HUDEP-2 (cell line): Measurements from ENCODE around the gene SPATA6.
"Not testable (repeated sequence)": the region's sequence is repeated elsewhere in the genome, so short reads cannot be mapped to it uniquely, and the experiment has no call there.

Experiments used
- DNase-seq, 76 experiments: peaks; one replicate each; lab custom pipeline; 2025; ENCODE audit not compliant: unreplicated experiment in 76 of 76; lab: John Stamatoyannopoulos, UW

SPATA6 gene

DNA sequence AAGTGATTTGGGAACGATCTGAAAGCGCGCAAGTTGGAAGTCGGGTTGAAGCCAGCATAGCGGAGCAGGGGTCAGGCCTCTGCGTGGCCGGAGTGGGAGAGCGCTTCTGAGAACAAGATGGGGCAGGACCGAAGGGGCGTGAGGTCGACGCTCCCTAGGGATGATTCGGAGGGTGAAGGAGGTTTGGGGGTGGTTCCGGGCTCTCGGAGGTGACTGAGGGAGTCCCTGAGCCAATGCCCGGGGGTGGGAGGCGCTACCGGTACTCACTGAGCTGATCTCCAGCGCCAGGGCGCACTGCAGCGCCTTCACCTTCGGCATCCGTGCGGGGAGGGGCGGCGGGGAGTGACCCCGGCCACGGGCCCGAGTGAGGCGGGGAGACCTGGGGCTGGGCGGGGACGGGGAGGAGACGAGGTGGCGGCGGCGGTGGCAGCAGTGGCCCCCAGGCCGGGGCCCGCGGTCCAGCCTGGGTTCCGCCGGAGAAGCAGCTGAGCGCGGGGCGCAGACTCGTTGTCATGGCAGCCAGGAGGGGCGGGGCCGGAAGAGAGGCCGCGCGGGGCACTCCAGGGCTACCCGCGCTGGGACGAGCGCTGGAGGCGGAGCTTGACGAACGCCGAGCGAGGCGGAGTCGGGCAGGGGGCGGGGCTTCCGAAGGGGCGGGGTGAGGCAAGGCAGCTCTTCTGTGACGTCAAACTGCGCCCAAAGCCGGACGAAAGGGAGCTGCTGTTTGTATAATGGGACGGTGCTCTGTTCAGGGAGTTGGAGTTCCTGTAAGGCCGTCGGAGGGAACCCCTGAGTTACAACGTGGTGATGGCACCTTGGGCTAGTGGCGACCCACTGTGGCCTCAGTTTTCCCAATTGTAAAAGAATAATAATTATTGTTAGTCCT lies at the start of gene SPATA6:
SPATA6 (minus strand) TSS at position 514 of the 886 bp plus-strand sequence; CDS start at position 318, 196 bp downstream.
- peak in 72 of 76 experiments; percentile 4 to 94 (median 72) for DNase-seq

- not testable (repeated sequence) for DNase-seq
These were observed 47.9 kb upstream of the SPATA6 start for GRCh38 chr1:48519896-48520295.

DNA sequence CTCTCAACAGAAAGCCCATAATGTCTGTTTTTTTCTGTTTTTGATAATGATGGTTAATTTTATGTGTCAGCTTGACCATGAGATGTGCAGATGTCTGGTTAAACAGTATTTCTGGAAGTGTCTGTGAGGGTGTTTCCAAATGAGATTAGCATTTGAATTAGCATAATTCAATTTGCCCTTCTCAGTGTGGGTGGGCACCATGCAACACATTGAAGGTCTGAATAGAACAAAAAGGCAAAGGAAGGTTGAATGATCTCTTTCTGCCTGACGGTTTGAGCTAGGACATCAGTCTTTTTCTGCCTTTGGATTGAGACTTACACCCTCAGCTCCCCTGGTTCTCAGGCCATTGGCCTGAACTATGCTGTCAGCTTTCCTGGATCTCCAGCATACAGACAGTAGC lies 34.9 kb upstream of the SPATA6 start:
- DNase-seq, result no peak

GRCh38 chr1:48500541-48501450 lies 28.8 kb upstream of the SPATA6 start:
- no peak for DNase-seq

DNA sequence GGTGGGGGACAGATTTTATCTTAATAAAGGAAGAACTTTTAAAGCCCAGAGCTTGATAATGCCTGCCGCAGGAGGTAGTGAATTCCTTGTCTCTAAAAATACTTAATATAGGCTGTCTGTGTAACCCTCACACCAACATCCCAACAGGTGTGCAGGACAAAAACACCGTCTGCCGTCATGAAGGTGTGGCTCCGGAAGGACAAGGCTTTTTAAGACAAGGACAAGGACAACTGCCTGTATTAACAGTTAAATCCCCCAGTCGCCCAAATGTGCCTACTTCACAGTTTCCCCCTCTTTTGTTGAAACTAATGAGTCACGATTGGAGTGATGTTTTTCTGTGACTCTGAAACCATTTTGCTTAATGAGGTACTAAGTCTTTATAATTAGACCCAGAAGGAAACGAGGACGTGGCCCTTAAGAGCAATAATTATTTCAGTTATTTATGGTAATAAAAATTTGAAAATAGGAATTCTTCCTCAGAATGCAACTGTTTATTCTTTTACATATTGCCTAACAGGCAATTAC lies 27.3 kb upstream of the SPATA6 start:
- no peak for DNase-seq

- peak in 71 of 76 experiments; percentile 1 to 75 (median 45) for DNase-seq
These were observed 26.2 kb upstream of the SPATA6 start for GRCh38 chr1:48498096-48498791.

- no peak for DNase-seq
These were observed 23.9 kb upstream of the SPATA6 start for GRCh38 chr1:48495911-48496310.

GRCh38 chr1:48495166-48495565 lies 23.2 kb upstream of the SPATA6 start:
- no peak for DNase-seq

DNA sequence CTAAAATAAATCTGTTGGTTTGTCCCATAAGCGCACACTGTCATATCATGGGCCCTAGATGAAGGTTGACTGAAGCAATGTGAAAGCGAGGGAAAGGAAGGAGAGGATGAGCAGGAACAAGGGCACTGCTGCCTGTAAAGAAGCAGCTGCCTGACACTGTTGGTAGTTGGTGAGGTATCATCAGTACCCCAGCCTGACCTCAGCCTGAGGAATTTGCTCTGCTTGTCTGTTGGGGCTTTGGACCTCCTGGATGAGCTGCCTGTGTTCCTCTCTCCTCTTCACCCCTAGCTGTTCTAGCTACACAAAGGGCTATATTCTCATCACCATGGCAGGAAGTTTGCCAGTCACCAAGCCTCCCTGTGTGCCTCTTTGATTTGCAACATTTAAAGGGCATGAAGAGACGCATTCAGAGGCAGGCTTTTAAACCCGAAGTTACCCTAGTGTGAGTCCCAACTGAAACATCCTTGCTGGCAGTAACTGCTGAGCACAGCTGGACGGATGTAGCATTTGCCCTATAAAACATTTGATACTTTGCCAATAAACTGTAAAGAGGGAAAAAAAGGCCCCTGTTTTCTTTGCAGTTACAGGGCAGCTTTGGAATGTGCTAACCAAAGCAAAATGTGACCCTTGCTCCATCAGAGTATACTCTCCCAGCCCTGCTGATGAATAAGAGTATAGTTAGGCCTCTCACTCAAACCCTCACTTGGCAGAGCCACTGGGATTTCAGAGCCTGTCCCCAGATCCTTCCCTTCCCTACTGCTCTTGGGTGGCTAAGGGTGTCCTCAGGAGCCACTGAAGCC lies 22.2 kb upstream of the SPATA6 start:
- DNase-seq, result no peak

DNA sequence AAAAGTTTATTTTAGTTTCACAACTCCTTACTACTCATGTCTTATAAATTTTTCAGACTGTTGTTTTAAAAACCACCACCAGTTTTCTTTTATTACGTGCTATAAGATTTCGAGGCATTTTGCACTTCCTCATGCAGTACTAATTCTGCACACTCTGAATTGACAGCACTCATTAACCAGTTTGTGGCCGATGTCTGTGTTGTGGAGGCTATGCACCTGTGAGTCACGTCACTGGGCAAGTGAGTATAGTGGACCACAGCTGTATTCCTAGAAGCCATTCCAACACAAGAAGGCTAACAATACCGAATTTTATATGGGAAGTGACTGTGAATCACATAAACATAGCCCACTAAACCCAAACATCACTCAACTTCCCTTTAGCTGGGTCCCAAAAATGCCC lies 21.0 kb upstream of the SPATA6 start:
- no peak for DNase-seq

DNA sequence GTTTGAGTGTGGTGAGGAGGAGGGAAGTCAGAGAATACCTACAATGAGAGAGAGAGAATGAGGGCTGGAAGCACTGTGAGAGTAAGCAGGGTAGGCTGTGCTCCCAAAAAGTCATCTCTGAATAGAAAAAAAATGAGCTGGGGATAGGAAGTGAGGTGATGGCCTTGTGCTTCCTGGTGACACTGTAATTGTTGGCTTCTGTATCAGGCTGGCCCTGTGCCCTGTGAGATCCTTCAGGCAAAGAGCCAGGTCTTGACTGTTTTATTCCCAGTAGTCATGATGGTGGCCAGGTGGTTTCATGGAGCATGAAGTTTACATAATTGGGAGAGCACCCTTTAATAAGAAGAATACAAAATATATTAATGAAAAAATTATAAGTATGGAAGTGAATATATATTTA lies 20.4 kb upstream of the SPATA6 start:
- DNase-seq, result no peak

DNA sequence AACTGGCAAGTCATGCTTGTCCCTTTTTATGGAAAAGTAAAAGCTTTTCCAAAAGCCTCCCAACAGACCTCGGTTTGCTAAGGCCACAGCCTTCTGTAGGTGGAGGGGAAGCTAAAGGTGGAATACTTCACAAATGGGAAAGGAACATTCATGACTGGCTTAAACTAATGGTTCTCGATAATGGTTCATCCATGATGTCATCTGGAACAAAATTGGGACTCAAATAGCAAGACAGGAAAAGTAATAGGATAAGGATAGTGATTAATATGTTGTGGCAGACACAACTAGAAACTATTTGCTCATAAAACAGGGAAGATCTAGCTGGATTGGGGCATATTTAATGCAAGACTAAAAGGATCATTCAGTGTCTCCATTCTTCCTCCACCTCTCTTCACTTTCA lies 16.7 kb upstream of the SPATA6 start:
- DNase-seq, result no peak

- no peak for DNase-seq
These were observed 8.5 kb upstream of the SPATA6 start for GRCh38 chr1:48480504-48480903.

DNA sequence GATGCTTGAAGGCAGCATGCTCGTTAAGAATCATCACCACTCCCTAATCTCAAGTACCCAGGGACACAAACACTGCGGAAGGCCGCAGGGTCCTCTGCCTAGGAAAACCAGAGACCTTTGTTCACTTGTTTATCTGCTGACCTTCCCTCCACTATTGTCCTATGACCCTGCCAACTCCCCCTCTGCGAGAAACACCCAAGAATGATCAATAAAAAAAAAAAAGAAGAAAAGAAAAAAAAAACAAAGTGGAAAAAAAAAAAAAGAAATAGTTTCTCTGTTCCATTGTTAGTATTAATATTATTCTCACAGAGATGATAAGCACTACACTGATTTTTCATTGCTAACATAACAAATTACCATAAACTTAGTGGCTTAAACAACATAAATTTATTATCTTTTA lies 8.0 kb upstream of the SPATA6 start:
- DNase-seq, result not testable (repeated sequence)

DNA sequence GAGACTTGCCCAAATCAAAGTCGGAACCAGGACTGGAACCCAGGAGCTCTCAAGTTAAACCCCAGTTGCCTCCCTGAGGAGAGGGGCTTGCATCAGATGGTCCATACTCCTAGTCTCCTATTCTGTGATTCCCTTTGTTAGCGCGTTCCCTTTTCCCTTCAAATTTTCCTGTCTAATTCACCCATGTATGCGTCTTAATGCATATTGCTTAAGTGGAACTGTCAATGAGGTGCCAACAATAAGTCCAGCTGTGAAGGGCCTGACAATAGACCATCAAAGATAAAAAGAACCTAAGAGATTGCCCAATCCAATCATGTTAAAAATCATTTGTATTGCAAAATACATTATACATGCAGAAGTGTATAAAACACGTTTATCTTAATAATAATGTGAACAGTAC lies 634 bp upstream of the SPATA6 start:
- no peak for DNase-seq

GRCh38 chr1:48470950-48471690 lies 884 bp downstream of the SPATA6 start:
- DNase-seq, result no peak

DNA sequence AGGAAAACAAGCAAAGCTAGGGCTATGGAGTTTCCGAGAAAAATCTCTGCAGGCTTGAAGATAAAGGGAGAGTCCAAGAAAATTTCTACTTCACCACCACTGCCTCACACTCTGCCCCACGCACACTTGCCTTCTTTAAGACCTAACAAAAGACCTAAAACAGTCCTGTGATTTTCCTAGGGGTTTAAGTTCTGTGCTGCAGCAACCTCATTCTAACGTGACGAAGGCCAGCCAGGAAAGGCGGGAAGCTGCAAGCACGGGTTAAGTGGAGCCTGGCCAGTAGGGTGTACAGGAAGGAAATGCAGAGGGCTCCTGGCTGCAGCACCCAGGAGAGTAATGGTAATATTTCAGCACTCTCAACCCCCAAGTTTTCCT lies 1.5 kb downstream of the SPATA6 start:
- no peak for DNase-seq

GRCh38 chr1:48469616-48470480 lies 2.2 kb downstream of the SPATA6 start:
- DNase-seq, result no peak
